Right kidney (tissue), 1 donor: ENCODE data around the gene SBF2.
"Not testable (repeated sequence)": the region's sequence is repeated elsewhere in the genome, so short reads cannot be mapped to it uniquely, and the experiment has no call there.

Experiments used
- DNase-seq: peaks from one replicate; pipeline ENCODE4 v3.0.0-alpha.2; 2016

Gene SBF2

DNA sequence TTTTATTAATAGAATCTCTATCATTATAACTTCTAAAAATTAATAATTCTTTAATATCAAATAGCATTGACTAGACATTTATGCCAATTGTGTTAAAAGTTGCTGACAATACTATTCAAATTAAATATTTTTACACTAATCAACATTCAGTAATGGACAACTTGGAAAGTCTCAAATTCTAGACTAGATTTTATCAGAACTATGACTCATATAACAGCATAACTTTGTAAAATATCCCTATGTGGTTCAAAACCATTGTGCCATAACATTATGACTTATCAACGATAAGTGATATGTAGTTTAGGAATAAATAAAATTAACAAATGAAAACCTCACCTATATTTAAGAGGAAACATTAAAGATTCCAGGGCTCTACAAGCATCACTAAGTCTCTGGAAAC, 291.8 kb downstream of the SBF2 start:
- no peak for DNase-seq

DNA sequence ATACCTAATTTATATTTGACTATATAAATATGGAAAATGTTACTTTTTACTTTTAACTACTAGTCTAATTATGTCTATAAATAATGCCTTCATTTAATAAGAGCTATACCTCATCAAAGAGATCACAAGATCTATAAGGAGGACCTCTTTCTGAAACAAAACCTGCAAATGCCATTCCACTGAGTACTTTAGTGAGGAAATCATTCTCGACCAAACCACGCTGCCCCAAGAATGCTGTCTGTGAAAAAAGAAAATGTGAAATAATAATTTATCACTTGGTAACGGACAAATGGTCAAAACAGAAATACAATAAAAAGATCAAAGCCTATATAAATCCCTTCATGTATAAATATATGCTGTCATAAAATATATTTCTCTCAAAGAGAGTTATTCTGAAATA, 301.7 kb downstream of the SBF2 start:
- no peak for DNase-seq

DNA sequence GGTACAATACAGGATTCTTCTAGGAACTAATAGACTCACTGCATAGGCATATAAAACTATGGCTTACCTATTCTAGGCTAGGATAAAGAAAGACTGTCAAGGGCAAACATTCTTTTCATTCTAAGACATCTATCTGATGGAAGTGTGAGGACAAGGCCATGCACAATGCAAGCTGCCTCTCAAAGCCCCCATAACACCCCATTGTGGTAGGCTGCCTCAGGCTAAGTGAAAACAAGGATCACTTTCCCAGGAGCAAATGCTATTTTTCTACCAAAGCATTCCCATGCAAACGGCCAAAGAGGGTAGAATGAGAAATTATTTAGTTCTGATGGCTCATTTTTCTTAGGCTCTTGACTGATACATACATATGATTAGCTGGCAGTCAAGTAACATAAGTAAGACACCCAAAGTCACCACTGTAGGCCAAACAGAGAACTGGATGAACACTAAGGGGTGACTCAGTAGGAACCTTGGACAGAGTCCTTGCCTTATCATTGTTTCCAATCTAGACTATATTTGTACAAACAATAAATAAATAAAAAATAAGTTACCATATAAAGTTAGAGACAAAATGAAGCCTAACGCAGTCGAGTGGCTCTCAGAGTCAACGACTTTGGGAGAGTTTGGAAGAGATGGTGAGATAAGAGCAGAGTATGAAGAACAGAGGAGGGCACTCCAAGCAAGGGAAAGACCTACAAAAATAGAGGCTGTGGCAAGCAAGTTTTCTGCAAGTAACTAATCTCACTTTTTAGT, 303.6 kb downstream of the SBF2 start:
- no peak for DNase-seq

DNA sequence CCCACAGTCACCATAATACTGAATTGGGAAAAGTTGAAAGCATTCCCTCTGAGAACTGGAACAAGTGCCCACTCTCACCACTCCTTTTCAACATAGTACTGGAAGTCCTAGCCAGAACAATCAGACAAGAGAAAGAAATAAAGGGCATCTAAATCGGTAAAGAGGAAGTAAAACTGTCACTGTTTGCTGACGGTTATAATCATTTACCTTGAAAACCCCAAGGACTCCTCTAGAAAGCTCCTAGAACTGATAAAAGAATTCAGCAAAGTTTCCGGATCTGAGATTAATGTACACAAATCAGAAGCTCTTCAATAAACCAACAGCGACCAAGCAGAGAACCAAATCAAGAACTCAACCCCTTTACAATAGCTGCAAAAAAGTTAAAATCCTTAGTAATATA, 306.7 kb downstream of the SBF2 start:
- DNase-seq, result not testable (repeated sequence)

DNA sequence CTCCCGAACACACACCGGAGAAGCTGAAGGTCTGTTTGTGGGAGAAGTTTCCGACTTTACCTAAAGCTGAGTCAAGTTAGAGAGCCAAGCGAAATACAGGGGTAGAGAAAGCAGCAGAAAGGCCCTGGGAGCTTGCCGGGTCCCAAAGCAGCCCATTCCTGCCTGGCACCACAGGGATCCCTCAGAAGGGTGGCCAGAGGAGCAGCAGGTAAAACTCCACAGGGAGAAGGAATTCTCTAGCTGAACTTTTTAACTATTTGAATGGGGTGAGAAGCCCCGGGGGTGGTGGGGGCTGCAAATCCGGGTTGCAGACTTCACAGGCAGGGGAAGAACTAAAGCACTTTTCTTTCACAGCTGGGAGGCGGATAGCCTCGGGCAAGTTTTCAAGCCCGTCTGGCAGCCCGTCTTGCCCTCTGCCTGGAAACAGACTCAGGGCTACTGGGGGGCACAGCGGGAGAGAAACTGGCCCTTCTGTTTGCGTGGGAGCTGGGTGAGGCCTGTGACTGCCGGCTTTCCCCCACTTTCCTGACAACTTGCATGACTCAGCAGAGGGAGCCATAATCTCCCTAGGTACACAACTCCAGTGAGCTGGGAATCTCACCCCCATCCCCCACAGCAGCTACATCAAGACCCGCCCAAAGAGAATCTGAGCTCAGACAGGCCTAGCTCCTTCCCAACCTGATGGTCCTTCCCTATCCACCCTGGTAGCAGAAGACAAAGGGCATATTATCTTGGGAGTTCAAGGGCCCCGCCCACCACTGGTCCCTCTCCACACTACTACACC, 311.0 kb downstream of the SBF2 start:
- no peak for DNase-seq

DNA sequence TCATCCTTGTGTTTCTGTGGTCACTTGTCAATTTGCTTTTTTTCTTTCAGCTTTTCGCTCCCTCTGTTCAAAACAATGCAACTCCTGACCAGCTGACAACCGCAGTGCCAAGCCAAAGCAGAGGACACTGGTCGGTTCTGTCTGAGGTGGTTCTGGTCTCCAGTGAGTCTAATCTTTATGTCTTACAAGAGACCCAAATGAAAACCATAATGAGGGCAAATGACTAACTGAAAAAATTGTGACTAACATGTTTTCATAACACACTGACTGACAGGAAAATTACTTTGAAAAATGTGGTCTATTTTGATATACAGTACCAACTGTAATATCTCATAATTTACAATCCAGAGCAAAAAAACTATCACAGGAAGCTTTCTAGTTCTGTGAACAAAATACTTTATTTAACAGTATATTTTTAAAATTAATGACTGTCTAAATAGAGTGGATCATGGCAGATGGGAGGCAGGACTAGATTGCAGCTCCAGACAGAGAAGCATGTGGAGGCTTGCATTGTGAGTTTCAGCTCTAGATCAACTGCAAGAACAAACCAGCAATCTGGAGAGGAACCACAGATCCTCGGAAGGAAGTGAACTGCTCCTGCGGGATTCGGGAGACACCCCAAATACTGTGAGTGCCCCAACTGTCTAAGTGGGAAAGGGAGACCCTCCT, 311.8 kb downstream of the SBF2 start:
- DNase-seq, result no peak

DNA sequence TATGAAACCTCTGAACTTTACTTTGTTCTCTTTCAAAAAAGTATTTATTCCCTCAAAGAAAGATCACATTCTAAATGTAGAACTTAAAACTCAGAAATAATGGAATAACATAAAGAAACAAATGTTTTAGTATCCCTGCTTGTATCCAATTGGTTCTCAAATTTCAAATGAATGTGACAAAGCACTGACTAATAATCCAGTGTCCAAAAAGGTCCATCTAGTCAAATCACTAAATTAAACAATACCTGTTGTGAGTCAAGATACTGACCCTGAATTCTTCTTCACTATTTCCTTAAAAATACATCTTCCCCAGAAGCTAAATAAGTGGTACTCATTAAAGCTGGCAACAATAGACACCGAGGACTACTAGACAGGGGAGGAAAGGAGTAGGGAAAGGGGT, 313.1 kb downstream of the SBF2 start:
- no peak for DNase-seq

DNA sequence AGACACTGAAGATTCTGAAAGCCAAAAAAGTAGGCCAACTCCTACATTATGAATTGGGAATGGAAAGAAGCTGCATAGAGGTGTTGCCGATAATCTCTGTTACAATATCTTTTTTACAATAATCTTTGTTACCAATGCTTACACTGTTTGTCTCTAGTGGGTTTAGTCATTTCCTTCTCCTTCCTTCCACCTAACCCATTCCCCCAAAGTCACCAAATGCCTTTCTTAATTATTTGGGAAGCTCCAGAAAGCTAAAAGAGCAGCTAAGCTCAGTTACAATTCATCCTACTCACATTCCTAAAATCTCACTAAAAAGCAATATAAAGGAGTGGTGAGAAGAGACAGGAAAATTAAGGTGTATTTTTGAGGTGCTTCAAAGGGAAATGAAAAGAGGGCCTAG, 316.5 kb downstream of the SBF2 start:
- DNase-seq, result no peak

DNA sequence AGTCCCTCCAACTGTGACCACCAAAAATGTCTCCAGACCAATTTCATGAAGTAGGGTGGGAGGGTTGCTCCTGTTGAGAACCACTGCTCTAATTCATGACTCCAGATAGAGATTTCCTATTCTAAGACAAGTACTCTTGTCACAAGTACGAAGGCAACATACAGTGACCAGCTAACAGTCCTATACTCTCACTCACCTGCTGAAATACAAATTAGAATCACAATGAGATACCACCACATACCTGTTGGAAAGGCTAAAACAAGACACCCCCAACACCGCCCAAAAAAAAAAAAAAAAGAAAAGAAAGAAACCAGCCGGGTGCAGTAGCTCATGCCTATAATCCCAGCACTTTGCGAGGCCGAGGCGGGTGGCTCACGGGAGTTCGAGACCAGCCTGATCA, 319.6 kb downstream of the SBF2 start:
- DNase-seq, result no peak

DNA sequence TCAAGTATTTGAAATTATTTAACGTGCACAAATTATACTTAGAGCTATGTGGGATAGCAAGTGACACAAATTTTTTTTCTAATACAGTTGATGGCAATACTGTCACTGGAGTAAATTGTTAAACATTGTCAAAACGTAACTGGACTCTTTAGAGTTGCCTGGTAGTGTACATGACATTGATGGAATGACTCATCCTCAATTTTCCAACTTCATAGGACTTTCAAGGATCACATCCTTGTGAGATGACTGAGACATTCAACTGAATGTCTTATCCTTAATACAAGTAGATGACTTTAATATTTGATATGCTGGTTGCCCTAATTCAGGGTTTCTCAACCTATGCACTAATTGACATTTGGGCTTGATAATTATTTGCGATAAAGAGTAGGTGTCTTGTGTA, 320.1 kb downstream of the SBF2 start:
- no peak for DNase-seq

DNA sequence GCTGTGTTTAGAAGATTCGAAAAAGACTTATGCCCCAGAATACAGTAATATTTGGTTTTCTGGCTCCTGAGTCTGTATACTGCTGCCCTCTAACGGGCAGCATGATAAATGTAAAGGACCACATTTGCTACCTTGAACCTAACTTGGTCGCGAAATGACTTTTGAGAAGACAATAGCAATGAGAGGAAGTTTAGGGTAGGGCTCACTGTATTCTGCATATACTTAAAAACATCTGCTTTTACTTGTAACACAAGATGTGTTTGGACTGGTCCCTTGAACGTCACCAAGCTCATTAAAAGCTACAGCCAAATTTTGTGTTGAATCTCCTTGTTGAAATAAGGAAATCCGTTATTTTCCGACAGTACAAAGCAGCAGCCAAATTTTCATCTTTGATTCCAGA, 321.0 kb downstream of the SBF2 start:
- DNase-seq, result peak; percentile 24

DNA sequence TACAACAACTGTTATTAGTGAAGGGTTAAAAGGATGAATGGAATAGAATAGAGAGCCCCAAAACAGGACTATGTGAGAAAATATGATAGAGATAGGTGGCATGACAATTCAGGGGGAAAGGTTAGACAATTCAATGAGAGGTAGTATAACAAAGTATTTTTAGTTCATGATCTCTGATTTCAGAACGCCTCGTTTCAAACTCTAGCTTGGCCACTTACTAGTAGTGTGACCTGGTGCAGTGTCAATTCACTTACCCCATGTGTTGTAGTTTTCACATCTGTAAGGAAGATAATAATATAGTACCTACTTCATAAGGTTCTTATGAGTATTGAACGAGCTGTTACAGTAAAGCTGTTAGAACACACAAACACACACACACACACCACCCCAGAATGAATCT, 322.1 kb downstream of the SBF2 start:
- no peak for DNase-seq

DNA sequence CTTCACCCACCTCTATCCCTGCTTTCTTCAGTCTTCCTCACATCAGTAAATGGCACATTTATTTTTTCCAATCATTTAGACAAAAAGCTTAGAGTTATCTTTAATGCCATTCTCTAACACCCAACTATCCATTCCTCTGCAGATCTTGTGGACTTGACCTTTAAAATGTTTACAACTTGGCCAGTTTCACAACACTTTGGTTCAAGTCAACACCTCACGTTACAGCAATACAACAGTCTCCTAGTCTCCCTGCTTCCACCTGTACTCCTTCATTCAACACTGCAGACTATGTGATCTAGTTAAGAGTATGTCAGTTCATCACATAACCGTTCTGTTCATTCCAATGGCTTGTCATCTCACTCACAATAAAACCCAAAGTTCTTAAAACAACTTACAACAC, 325.0 kb downstream of the SBF2 start:
- no peak for DNase-seq

DNA sequence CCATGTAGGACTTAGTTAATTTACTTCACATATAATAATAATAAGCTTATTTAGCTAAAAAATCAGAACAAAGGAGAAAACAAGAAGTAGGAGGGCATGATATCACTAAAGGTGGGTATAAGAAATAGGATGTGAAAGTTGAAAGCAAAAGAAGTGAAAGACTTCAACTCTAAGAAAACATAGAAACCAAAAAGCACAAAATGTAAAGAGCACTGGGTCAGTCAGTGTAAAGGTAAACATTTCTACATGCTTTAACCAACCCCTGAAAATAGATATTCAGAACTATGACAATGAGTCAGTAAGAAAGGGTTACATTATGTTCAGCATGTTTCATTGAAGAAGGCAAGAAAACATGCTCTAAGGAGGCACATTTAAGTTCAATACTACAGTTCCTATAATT, 331.3 kb downstream of the SBF2 start:
- no peak for DNase-seq

DNA sequence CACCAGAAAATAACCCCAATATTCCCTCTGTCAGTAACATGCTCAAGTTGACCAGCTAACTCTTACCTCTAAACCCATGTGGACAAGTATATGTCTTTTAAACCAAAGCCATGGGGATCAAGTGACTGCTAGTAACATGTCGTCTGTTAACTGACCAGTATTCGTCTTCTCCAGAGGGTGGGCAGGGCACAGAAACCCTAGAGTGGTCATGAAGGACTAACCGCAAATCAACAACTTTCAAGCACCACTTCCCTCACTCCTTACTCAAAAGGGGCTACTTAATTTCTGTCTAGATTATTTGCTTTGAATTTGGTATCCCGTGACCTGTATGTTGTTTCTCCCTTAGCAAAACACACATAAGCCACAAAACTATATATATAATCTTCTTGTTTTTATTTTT, 336.9 kb downstream of the SBF2 start:
- DNase-seq, result no peak

DNA sequence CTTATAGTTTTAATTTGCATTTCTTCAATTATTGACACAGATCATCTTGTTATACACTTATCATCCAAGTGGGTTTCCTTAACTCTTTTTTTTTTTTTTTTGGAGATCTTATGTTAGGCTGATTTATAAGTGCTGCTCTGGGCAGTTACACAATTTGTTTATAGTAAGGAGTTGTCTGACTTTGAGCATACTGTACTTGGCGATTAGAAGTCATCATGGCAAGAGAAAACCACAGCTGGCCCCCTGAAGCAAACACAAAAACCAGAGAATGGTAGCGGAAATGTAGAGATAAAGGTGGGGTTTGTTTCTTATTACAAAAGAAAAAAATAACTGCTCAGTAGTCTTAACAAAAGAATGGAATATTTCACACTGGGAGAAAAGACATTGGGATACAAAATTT, 337.5 kb downstream of the SBF2 start:
- no peak for DNase-seq

DNA sequence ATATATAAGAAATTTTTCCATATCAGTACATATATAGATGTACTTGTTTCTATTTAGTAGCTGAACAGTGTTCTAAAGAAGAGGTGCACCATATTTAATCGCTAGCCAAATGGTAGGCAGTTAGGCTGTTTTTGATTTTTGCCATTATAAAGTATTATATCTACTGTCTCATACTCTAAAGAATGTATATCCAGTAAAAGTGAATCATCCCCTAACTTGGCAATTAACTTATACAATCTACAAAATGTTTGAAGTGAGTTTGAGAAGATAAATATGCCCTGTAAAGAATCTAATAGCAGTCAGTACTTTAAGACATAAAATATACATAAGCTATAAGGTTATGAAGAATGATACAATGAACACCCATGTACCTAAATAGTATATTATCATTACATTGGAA, 338.6 kb downstream of the SBF2 start:
- DNase-seq, result no peak

DNA sequence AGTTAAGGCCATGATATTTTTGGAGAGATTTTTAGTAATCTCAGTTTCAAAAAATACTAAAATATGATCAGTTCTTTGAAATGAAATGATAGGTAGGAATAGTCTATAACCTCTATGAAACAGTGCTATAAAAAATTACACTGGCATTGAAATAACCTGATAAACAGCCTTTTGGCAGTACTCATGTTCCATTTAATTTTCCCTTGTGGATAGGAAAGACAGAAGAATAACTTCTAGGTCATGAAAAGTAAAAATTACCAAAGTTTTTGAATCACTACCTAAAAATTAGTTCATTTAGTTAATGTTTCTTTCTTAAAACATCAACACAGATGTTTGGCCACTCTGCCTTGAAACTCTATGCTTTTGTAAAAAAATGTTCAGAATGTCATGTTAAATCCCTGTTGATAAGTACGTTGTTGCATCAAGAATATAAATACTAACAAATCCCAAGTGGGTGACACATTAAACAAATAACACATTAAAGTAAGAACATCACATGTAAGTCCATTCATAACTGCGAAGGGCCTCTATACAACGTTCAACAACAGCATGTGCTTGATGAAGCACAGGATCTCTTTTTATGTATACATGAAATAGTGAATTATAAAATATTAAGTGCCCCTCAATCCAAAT, 339.9 kb downstream of the SBF2 start:
- DNase-seq, result no peak

DNA sequence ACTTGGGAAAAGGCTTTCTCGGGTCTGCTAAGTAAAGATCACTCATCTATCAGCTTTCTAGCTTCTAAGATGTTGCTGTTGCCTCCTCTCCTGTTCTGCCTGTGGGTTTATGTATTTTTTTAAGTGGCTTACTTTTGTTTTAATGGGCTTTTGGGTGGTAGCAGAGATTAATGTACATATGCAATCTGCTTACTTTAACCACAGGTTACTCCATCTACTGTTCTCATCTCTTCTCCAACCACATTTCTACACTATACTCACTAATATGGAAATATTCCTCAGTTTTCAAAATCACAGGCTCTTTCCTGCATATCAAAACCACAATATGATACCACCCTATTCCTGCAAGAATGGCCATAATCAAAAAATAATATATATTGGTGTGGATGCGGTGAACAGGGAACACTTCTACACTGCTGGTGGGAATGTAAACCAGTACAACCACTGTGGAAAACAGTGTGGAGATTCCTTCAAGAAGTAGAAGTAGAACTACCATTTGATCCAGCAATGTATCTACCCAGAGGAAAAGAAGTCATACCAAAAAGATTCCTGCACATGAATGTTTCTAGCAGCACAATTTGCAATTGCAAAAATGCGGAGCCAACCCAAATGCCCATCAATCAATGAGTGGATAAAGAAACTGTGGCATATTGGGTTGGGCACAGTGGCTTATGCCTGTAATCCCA, 341.4 kb downstream of the SBF2 start:
- no peak for DNase-seq

DNA sequence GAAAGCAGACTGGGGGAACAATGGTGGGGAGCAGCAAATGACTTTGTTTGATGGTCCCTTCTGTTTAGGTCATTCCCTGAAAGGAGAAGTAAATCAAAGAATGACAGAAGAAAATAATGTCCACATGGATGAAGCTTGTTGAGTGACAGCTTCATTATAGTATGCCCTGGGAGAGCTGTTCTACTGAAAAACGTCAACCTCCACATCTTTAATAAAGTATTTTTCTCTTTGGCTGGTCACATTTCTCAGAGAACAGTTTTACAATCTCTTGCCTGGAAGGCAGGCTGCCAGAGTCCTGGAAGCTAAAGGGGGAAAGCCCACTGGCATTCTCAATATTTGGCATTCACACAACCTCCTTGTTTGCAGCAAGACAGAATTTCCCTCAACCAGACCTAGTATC, 342.2 kb downstream of the SBF2 start:
- no peak for DNase-seq

DNA sequence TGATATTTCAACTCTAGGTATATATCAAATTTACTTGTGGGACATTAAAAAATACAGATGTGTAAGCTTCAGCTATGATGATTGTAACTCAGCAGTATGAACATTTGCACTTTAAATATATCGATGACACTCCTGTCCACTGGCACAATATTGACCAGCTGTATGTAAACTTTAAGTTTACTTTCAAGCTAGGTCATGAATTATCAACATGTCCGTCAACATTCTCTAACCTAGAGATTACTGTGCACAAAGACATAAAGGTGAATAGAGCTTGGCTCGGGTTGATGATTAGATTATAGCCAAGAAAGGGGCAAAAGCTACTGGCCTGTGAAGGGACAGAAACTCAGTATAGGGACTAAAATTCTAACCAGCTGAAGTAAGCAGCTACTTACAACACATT, 343.6 kb downstream of the SBF2 start:
- DNase-seq, result no peak

DNA sequence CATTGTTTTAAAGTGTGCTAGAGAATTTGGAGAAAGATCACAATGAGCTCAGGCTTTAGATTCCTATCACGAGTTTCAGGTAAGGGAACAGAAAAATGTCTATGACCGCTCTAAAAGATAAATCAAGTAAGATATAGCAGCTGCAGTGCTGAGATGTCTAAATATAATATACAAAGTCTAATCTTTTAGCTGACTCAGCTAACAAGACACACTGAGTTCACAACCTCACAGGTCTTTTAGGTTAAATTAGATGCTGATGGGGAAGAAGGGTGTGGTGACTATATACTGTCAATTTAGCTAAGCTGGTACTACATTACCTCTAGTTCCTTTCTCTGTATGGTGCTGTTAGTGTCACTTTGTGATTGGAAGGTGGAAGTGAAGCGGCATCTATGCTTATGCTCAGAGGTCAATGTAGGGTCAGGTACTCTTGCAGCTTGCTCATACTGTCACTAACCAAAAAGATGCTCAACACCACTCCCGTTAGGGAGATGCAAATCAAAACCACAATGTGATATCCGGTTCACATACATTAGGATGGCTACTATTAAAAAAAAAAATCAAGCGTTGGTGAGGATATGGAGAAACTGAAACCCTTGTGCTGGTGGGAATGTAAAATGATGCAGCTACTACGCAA, 346.7 kb downstream of the SBF2 start:
- no peak for DNase-seq
